ENCODE results near the gene ABCC1. TPM values are rescaled to one million over a fixed set of nuclear protein-coding genes. Genes with fewer than 3 reads are reported as not detected.
"Not testable (repeated sequence)": the region's sequence is repeated elsewhere in the genome, so short reads cannot be mapped to it uniquely, and the experiment has no call there.

ABCC1 gene
- total RNA-seq, 2 experiments from 2014 or later = 46.0 to 46.9 TPM

DNA sequence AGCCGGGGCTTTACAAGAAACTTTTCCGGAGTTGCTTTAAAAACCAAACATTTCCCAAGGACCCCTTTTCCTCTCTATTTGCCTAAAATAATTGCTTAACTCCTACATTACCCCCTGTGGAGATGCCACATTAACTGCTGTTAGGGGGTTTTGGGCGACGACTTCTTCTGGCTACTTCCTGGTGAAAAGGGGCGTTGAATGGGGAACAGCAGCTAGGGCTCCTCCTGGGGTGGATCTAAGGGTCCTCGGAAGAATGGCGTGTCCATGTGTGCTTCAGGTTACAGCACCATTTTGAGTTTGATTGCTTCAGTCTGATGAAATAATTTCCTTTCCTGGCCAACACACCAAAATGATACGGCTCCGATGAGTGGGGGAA is 22.0 kb downstream of the ABCC1 start:
- Mint-ChIP-seq H3K4me1 (ENCODE audit: low read depth) (peaks cover 4% of the 10 kb centered on the region), H3K9me3 (ENCODE audit: insufficient read depth) (peaks cover 22% of the 10 kb centered on the region), H3K4me3 (no peak overlapping the region), H3K36me3 (ENCODE audit: low read depth) (peaks cover 82% of the 10 kb centered on the region), H3K27me3 (ENCODE audit: low read depth) (no peaks in the 10 kb centered on the region), H3K27ac (no peak overlapping the region)
- CTCF ChIA-PET = no interaction called here
- DNase-seq = no peak
- ATAC-seq = no peak
- POLR2A ChIA-PET = no interaction called here

DNA sequence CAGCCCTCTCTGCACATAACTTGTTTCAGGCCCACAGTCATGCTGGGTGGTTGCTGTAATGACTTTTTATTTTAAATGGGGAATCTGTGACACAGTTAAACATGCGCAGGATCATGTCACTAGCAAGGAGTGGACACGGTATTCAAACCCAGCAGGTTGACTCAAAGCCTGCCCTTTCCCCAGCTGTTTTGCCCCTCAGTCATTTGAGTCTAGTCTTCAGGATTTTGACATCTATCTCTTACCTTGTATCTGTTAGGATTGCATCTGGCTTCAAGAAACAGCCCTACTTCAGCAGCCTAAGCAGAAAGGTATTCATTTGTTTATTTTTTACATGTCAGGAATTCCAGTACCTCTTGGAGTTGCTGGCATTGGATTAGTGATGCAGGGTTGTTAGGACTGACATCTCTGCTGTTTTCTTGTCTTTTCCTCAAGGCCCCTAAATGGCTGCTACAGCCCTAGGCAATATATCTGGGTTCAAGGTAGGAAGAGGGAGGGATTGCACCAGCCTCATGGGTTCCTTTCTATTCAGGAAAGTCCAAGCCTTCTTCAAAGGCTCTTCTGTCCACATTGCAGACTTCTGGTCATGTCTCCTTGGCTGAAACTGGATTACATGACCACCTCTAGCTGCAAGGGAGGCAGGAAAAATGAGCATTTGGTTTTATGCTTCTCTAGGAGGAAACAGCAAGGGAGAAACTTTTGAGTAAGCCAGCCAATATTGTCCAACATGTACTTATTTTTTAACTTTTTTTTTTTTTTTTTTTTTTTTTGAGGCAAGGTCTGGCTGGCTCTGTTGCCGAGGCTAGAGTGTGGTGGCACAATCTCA is 22.8 kb downstream of the ABCC1 start:
- ATAC-seq (no peak), DNase-seq (no peak)
- peaks cover 2% of the 10 kb centered on the region for H3K4me1 Mint-ChIP-seq (ENCODE audit: low read depth)
- no peak overlapping the region for H3K27ac Mint-ChIP-seq
- H3K9me3 Mint-ChIP-seq (ENCODE audit: insufficient read depth) = peaks cover 22% of the 10 kb centered on the region
- ChIA-PET POLR2A (no interaction called here), CTCF (no interaction called here)
- no peak overlapping the region for H3K4me3 Mint-ChIP-seq
- no peaks in the 10 kb centered on the region for H3K27me3 Mint-ChIP-seq (ENCODE audit: low read depth)
- H3K36me3 Mint-ChIP-seq (ENCODE audit: low read depth) = peaks cover 81% of the 10 kb centered on the region

GRCh38 chr16:15973421-15973820 is 24.0 kb downstream of the ABCC1 start:
- ATAC-seq (no peak), DNase-seq (no peak)
- Mint-ChIP-seq H3K27me3 (ENCODE audit: low read depth) (no peaks in the 10 kb centered on the region), H3K4me3 (no peak overlapping the region), H3K36me3 (ENCODE audit: low read depth) (peaks cover 85% of the 10 kb centered on the region), H3K27ac (no peak overlapping the region), H3K4me1 (ENCODE audit: low read depth) (peaks cover 1% of the 10 kb centered on the region), H3K9me3 (ENCODE audit: insufficient read depth) (peaks cover 26% of the 10 kb centered on the region)
- CTCF ChIA-PET = no interaction called here
- POLR2A ChIA-PET = no interaction called here

DNA sequence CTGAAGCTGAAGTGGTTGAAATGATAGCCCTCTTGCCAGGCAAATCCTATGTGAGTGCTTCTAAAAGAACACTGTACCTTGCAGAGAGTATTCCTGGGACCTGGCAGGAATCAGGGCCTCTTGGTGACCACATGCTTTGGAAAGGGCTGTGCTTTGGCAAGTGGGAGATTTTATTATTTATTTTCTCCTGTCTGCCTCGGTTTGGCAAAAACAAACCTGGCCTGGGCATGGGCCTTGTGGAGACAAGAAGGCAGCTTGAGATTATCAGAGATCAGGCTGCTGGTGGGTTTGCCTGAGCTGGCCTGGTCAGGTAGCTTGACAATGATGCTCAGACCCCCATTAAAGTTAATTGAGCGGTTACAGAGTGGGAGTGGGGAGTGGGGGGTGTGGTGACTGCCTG is 24.6 kb downstream of the ABCC1 start:
- Mint-ChIP-seq H3K4me1 (ENCODE audit: low read depth) (peaks cover 2% of the 10 kb centered on the region), H3K27ac (no peak overlapping the region), H3K27me3 (ENCODE audit: low read depth) (no peaks in the 10 kb centered on the region), H3K4me3 (no peak overlapping the region), H3K36me3 (ENCODE audit: low read depth) (peaks cover 84% of the 10 kb centered on the region), H3K9me3 (ENCODE audit: insufficient read depth) (peaks cover 29% of the 10 kb centered on the region)
- no peak for DNase-seq
- ATAC-seq = no peak
- ChIA-PET CTCF (interaction anchor here (0.9 kb wide), 1 partner anchor 168 kb away, joined by 3 read pairs; no protein-coding TSS in a partner anchor), POLR2A (no interaction called here)

DNA sequence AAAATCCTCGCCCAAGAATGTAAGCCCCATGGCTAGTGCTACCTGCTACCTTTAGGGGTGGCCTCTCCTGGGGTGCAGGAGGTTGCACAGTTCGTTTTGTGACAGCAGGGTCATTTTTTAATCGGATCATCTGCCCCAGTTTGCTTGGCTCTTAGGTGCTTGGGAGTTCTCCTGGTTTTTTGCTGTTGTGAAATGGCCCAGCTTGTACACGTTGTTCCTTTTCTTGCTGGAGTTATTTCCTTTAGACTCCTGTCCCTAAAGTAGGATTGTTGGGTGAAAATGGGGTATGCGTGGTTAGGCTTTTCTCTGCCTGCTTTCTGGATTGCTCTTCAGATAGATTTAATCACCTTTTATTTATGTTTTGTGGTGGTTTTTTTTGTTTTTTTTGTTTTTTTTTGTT is 25.8 kb downstream of the ABCC1 start:
- Mint-ChIP-seq H3K9me3 (ENCODE audit: insufficient read depth) (peaks cover 36% of the 10 kb centered on the region), H3K4me3 (no peak overlapping the region)
- POLR2A ChIA-PET = no interaction called here

GRCh38 chr16:15976225-15976812 is 26.9 kb downstream of the ABCC1 start:
- Mint-ChIP-seq H3K9me3 (ENCODE audit: insufficient read depth) (peaks cover 33% of the 10 kb centered on the region), H3K27ac (no peak overlapping the region), H3K36me3 (ENCODE audit: low read depth) (peaks cover 90% of the 10 kb centered on the region), H3K4me3 (no peak overlapping the region), H3K27me3 (ENCODE audit: low read depth) (no peaks in the 10 kb centered on the region), H3K4me1 (ENCODE audit: low read depth) (peaks cover 2% of the 10 kb centered on the region)
- POLR2A ChIA-PET = no interaction called here
- DNase-seq = no peak
- CTCF ChIA-PET = no interaction called here
- ATAC-seq = no peak

More for the DNA sequence above, 25.8 kb downstream of the ABCC1 start:
- H3K4me1 Mint-ChIP-seq (ENCODE audit: low read depth) = peaks cover 2% of the 10 kb centered on the region
- ATAC-seq = no peak
- H3K27me3 Mint-ChIP-seq (ENCODE audit: low read depth) = no peaks in the 10 kb centered on the region
- DNase-seq = no peak
- peaks cover 87% of the 10 kb centered on the region for H3K36me3 Mint-ChIP-seq (ENCODE audit: low read depth)
- H3K27ac Mint-ChIP-seq = no peak overlapping the region
- CTCF ChIA-PET = no interaction called here

DNA sequence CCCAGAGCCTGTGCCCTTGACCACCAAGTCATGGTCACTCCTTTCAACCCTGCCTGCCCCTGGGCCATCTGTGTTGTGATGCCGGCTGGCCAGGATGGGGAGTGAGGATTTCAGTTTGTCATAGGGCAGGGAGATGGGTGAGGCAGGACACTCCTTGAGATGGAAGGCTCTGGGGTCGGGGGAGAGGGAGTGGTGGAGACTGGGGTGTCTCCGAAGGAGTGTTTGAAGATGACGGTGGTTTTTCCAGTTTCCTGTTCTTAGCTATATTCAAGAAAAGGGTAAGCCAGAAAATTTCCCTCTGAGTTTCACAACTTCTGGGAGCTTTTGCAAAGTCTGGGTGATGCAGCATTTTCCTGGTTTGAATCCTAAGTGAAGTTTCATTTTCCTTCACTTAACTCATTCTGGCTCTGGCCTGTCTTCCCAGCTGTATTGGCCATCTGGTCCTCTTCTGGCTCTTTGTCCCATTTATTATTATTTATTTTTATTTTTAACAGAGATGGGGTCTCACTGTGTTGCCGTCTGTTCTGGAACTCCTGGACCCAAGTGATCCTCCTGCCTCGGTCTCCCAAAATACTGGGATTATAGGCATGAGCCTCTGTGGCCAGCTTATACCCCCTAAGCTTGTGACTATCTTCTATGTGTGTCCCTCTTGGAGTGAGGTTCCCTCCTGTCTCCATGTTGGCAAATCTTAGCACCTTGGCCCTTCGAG is 27.7 kb downstream of the ABCC1 start:
- Mint-ChIP-seq H3K4me1 (ENCODE audit: low read depth) (peaks cover 2% of the 10 kb centered on the region), H3K27me3 (ENCODE audit: low read depth) (no peaks in the 10 kb centered on the region), H3K9me3 (ENCODE audit: insufficient read depth) (peaks cover 35% of the 10 kb centered on the region), H3K4me3 (no peak overlapping the region), H3K27ac (no peak overlapping the region), H3K36me3 (ENCODE audit: low read depth) (peaks cover 91% of the 10 kb centered on the region)
- ATAC-seq = no peak
- CTCF ChIA-PET = no interaction called here
- no peak for DNase-seq
- POLR2A ChIA-PET = interaction anchor here (0.6 kb wide), 1 partner anchor 247 kb away, joined by 3 read pairs; no protein-coding TSS in a partner anchor

- peaks cover 36% of the 10 kb centered on the region for H3K9me3 Mint-ChIP-seq (ENCODE audit: insufficient read depth)
- H3K27me3 Mint-ChIP-seq (ENCODE audit: low read depth) = no peaks in the 10 kb centered on the region
- DNase-seq (no peak), ATAC-seq (no peak)
- peaks cover 2% of the 10 kb centered on the region for H3K4me1 Mint-ChIP-seq (ENCODE audit: low read depth)
- H3K36me3 Mint-ChIP-seq (ENCODE audit: low read depth) = peaks cover 88% of the 10 kb centered on the region
- CTCF ChIA-PET = no interaction called here
- no peak overlapping the region for H3K4me3 Mint-ChIP-seq
- H3K27ac Mint-ChIP-seq = no peak overlapping the region
- POLR2A ChIA-PET = no interaction called here
Measured at GRCh38 chr16:15979801-15980200, 30.4 kb downstream of the ABCC1 start.

DNA sequence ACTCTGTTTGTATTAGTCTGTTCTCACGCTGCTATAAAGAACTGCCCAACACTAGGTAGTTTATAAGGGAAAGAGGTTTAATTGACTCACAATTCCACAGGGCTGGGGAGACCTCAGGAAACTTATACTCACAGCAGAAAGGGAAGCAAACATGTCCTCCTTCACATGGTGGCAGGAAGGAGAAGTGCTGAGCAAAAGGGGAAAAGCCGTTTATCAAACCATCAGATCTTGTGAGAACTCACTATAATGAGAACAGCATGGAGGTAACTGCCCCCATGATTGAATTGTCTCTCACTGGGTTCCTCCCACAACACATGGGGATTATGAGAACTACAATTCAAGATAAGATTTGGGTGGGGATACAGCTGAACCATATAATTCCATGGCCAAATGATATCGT is 30.9 kb downstream of the ABCC1 start:
- no peak overlapping the region for H3K27ac Mint-ChIP-seq
- H3K4me3 Mint-ChIP-seq = no peak overlapping the region
- DNase-seq (no peak), ATAC-seq (no peak)
- H3K4me1 Mint-ChIP-seq (ENCODE audit: low read depth) = peaks cover 2% of the 10 kb centered on the region
- CTCF ChIA-PET = no interaction called here
- peaks cover 83% of the 10 kb centered on the region for H3K36me3 Mint-ChIP-seq (ENCODE audit: low read depth)
- H3K27me3 Mint-ChIP-seq (ENCODE audit: low read depth) = no peaks in the 10 kb centered on the region
- POLR2A ChIA-PET = no interaction called here
- peaks cover 36% of the 10 kb centered on the region for H3K9me3 Mint-ChIP-seq (ENCODE audit: insufficient read depth)

DNA sequence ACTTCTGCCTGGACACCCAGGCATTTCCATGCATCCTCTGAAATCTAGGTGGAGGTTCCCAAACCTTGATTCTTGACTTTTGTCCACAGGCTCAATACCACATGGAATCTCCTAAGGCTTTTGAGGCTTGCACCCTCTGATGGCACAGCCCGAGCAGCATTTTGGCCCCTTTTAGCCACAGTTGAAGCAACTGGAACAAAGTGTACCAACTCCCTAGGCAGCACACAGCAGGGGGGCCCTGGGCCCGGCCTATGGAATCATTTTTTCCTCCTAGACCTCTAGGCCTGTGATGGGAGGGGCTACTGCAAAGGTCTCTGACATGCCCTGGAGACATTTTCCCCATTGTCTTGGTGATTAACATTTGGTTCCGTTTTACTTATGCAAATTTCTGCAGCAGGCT is 32.0 kb downstream of the ABCC1 start:
- ATAC-seq (no peak), DNase-seq (no peak)
- H3K27me3 Mint-ChIP-seq (ENCODE audit: low read depth) = no peaks in the 10 kb centered on the region
- ChIA-PET CTCF (no interaction called here), POLR2A (no interaction called here)
- H3K4me3 Mint-ChIP-seq = no peak overlapping the region
- peaks cover 2% of the 10 kb centered on the region for H3K4me1 Mint-ChIP-seq (ENCODE audit: low read depth)
- peaks cover 76% of the 10 kb centered on the region for H3K36me3 Mint-ChIP-seq (ENCODE audit: low read depth)
- no peak overlapping the region for H3K27ac Mint-ChIP-seq
- peaks cover 36% of the 10 kb centered on the region for H3K9me3 Mint-ChIP-seq (ENCODE audit: insufficient read depth)

GRCh38 chr16:15982194-15982915 is 32.9 kb downstream of the ABCC1 start:
- POLR2A ChIA-PET; DNase-seq; H3K27ac Mint-ChIP-seq; H3K4me3 Mint-ChIP-seq; H3K27me3 Mint-ChIP-seq (ENCODE audit: low read depth); CTCF ChIA-PET; ATAC-seq: not testable (repeated sequence)
- Mint-ChIP-seq H3K9me3 (ENCODE audit: insufficient read depth) (peaks cover 36% of the 10 kb centered on the region), H3K4me1 (ENCODE audit: low read depth) (peaks cover 12% of the 10 kb centered on the region), H3K36me3 (ENCODE audit: low read depth) (peaks cover 76% of the 10 kb centered on the region)

DNA sequence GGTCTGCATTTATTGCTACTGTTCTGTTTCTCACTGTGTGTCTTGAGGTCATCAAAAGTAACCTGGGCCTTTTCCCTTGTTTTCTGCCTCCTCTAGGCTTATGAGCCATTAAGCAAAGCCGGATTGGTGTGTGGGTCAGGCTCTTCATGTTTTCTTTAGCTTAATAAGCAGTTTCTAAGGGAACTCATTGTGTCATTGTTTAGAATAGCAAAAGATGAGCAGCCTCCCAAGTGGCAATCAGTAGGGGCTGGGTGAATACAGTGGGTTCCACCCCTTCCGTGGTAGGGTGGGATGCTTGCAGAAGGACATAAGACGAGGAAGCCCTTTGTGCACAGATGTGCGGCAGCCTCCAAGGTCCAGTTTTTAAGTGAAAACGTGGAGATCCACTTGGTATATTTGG is 34.5 kb downstream of the ABCC1 start:
- H3K4me1 Mint-ChIP-seq (ENCODE audit: low read depth) = peaks cover 22% of the 10 kb centered on the region
- no peak overlapping the region for H3K27ac Mint-ChIP-seq
- no peak overlapping the region for H3K4me3 Mint-ChIP-seq
- no peaks in the 10 kb centered on the region for H3K27me3 Mint-ChIP-seq (ENCODE audit: low read depth)
- POLR2A ChIA-PET = no interaction called here
- peaks cover 61% of the 10 kb centered on the region for H3K36me3 Mint-ChIP-seq (ENCODE audit: low read depth)
- CTCF ChIA-PET = no interaction called here
- DNase-seq (no peak), ATAC-seq (no peak)
- peaks cover 28% of the 10 kb centered on the region for H3K9me3 Mint-ChIP-seq (ENCODE audit: insufficient read depth)
